Hepatocyte (in vitro differentiated cells): ENCODE results near the gene EDC3. TPM values are rescaled to one million over a fixed set of nuclear protein-coding genes. Genes with fewer than 3 reads are reported as not detected.

Experiments
- DNase-seq: peaks from one replicate; pipeline ENCODE4 v3.0.0-alpha.2; 2016; ENCODE audit warnings: low spot score
- H2AFZ ChIP-seq: fragments of 200-600 bp; sonication (generic); 2 replicates; pipeline ENCODE4 v1.6.0; 2016; ENCODE audit warnings: antibody characterized with exemption, mild to moderate bottlenecking
- H3K27ac ChIP-seq: fragments of 200-600 bp; sonication (generic); 2 replicates; pipeline ENCODE4 v1.5.1; 2016; ENCODE audit warnings: mild to moderate bottlenecking
- H3K27me3 ChIP-seq: fragments of 200-600 bp; sonication (generic); 2 replicates; pipeline ENCODE4 v1.6.1; 2016
- H3K36me3 ChIP-seq: fragments of 200-600 bp; sonication (generic); replicated peaks from 2 replicates; pipeline ENCODE4 v1.5.1; 2016; ENCODE audit warnings: low read depth; ENCODE audit not compliant: insufficient read depth
- H3K4me1 ChIP-seq: fragments of 200-600 bp; sonication (generic); 2 replicates; pipeline ENCODE4 v1.5.1; 2016; ENCODE audit warnings: mild to moderate bottlenecking, moderate library complexity; ENCODE audit not compliant: insufficient read depth
- H3K4me2 ChIP-seq: fragments of 200-600 bp; sonication (generic); 2 replicates; pipeline ENCODE4 v1.6.0; 2016
- H3K4me3 ChIP-seq: fragments of 200-600 bp; sonication (generic); 2 replicates; pipeline ENCODE4 v1.5.1; 2016; ENCODE audit warnings: mild to moderate bottlenecking
- H3K79me2 ChIP-seq: fragments of 200-600 bp; sonication (generic); 2 replicates; pipeline ENCODE4 v1.6.0; 2017; ENCODE audit warnings: mild to moderate bottlenecking
- H3K9me2 ChIP-seq: fragments of 200-600 bp; sonication (generic); replicated peaks from 2 replicates; pipeline ENCODE4 v1.6.0; 2017; ENCODE audit warnings: mild to moderate bottlenecking; ENCODE audit not compliant: insufficient read depth
- H3K9me3 ChIP-seq: fragments of 200-600 bp; sonication (generic); 2 replicates; pipeline ENCODE4 v1.5.1; 2016; ENCODE audit warnings: low read depth, mild to moderate bottlenecking
- H4K20me1 ChIP-seq: fragments of 200-600 bp; sonication (generic); 2 replicates; pipeline ENCODE4 v1.6.0; 2016; ENCODE audit warnings: mild to moderate bottlenecking; ENCODE audit not compliant: insufficient read depth, poor library complexity, severe bottlenecking
- CTCF ChIP-seq: fragments of 200-600 bp; sonication (generic); IDR thresholded peaks from 2 replicates; pipeline ENCODE4 v1.5.1; 2016; ENCODE audit warnings: antibody characterized with exemption, mild to moderate bottlenecking; ENCODE audit not compliant: poor library complexity
- EZH2 ChIP-seq: fragments of 200-600 bp; sonication (generic); IDR thresholded peaks from 2 replicates; pipeline ENCODE4 v1.6.1; 2016; ENCODE audit warnings: antibody characterized with exemption, mild to moderate bottlenecking, borderline replicate concordance
- EZH2phosphoT487 ChIP-seq: fragments of 200-600 bp; sonication (generic); IDR thresholded peaks from one replicate; pipeline ENCODE4 v1.6.1; 2018; ENCODE audit warnings: antibody characterized with exemption, mild to moderate bottlenecking, low read depth, moderate library complexity; ENCODE audit not compliant: unreplicated experiment, severe bottlenecking
- WGBS: methylation state at CpG from one replicate; pipeline ENCODE4 v1.1.6; 2016; ENCODE audit warnings: low lambda C conversion rate; ENCODE audit errors: missing lambda C conversion rate; 5-methylcytosine and 5-hydroxymethylcytosine counted together
- polyA plus RNA-seq: library from polyadenylated mRNA; unstranded; fragments of >200 nt; fragmentation: Nextera tagmentation; extraction: Ambion mirVana; gene quantifications from 2 replicates; pipeline ENCODE4 v1.2.1, GENCODE V29; 2016
- total RNA-seq: library from RNA; depleted of rRNA; stranded (reverse); fragments of >200 nt; gene quantifications from 2 replicates; pipeline ENCODE4 v1.2.3, GENCODE V29; 2014

The EDC3 gene
- total and polyA plus RNA-seq, 2 experiments from 2014 or later: 11.5 to 31.4 TPM

DNA sequence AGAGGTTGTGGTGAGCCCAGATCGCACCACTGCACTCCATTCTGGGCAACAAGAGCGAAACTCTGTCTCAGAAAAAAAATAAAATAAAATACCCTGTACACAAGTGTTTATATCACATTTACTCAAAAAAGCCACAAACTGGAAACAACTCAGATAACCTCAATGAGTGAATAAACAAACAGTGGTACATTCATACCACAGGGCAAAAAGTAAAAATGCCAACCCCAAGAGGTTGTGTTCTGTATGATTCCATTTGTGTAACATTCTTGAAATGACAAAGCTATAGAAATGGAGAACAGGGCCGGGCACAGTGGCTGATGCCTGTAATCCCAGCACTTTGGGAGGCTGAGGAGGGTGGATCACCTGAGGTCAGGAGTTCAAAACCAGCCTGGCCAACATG is 12.9 kb downstream of the EDC3 start:
- TF ChIP-seq EZH2 (no peak), CTCF (no peak), EZH2phosphoT487 (no peak)
- H4K20me1 ChIP-seq: peaks cover 14% of the 10 kb centered on the region

GRCh38 chr15:74680456-74680855 is 15.4 kb downstream of the EDC3 start:
- no peak overlapping the region for H3K27ac ChIP-seq
- peaks cover 19% of the 10 kb centered on the region for H4K20me1 ChIP-seq
- H3K79me2 ChIP-seq: peaks cover 89% of the 10 kb centered on the region
- no peak for DNase-seq
- no peaks in the 10 kb centered on the region for H3K9me3 ChIP-seq
- no peak for TF ChIP-seq CTCF
- TF ChIP-seq EZH2phosphoT487: no peak
- TF ChIP-seq EZH2: no peak
- H3K4me3 ChIP-seq: no peak overlapping the region
- no peak overlapping the region for H2AFZ ChIP-seq
- H3K4me1 ChIP-seq: no peaks in the 10 kb centered on the region
- H3K27me3 ChIP-seq: no peaks in the 10 kb centered on the region
- no peak overlapping the region for H3K4me2 ChIP-seq
- H3K36me3 ChIP-seq: no peaks in the 10 kb centered on the region
- WGBS: 84% methylated on average over 2 of the region's 2 CpGs
- H3K9me2 ChIP-seq: no peaks in the 10 kb centered on the region

More for the DNA sequence above, 12.9 kb downstream of the EDC3 start:
- Histone ChIP-seq H3K9me3 (no peaks in the 10 kb centered on the region), H3K36me3 (no peaks in the 10 kb centered on the region), H3K27me3 (no peaks in the 10 kb centered on the region), H3K79me2 (peaks cover 95% of the 10 kb centered on the region), H3K4me2 (no peak overlapping the region), H3K27ac (no peak overlapping the region), H3K9me2 (no peaks in the 10 kb centered on the region), H3K4me1 (no peaks in the 10 kb centered on the region), H2AFZ (no peak overlapping the region), H3K4me3 (no peak overlapping the region)
- 100% methylated on average over 3 of the region's 3 CpGs for WGBS
- no peak for DNase-seq

DNA sequence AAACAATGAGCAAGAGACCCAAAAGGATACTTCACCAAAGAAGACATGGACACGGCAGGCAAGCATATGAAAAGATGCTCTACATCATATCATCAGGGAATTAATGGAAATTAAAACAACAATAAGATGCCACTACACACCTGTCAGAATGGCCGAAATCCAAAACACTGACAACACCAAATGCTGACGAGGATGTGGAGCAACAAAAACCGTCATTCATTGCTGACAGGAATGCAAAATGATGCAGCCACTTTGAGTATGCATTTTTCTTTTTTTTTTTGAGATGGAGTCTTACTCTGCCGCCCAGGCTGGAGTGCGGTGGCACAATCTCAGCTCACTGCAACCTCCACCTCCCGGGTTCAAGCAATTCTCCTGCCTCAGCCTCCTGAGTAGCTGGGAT is 19.0 kb downstream of the EDC3 start:
- Histone ChIP-seq H3K4me1 (no peaks in the 10 kb centered on the region), H3K4me2 (no peak overlapping the region), H3K4me3 (no peak overlapping the region), H3K9me2 (no peaks in the 10 kb centered on the region), H4K20me1 (peaks cover 19% of the 10 kb centered on the region), H2AFZ (no peak overlapping the region), H3K36me3 (no peaks in the 10 kb centered on the region), H3K79me2 (peaks cover 71% of the 10 kb centered on the region), H3K27ac (no peak overlapping the region), H3K27me3 (no peaks in the 10 kb centered on the region), H3K9me3 (no peaks in the 10 kb centered on the region)
- no peak for TF ChIP-seq EZH2phosphoT487
- no peak for TF ChIP-seq EZH2
- TF ChIP-seq CTCF: no peak
- WGBS: 96% methylated on average over 7 of the region's 7 CpGs
- DNase-seq: no peak

- Histone ChIP-seq H3K4me1 (no peaks in the 10 kb centered on the region), H3K4me3 (no peak overlapping the region), H3K9me2 (no peaks in the 10 kb centered on the region), H3K36me3 (no peaks in the 10 kb centered on the region), H4K20me1 (peaks cover 8% of the 10 kb centered on the region), H3K27ac (no peak overlapping the region), H3K79me2 (peaks cover 46% of the 10 kb centered on the region), H3K4me2 (no peak overlapping the region), H3K27me3 (no peaks in the 10 kb centered on the region), H2AFZ (no peak overlapping the region), H3K9me3 (no peaks in the 10 kb centered on the region)
- DNase-seq: no peak
- TF ChIP-seq EZH2 (no peak), EZH2phosphoT487 (no peak), CTCF (no peak)
- WGBS: 92% methylated on average over 3 of the region's 3 CpGs
Observed at GRCh38 chr15:74674161-74674560, 21.7 kb downstream of the EDC3 start.
